ENCODE data around the gene CHKA. TPM values are rescaled to one million over a fixed set of nuclear protein-coding genes. Genes with fewer than 3 reads are reported as not detected.
"Not testable (repeated sequence)": the region's sequence is repeated elsewhere in the genome, so short reads cannot be mapped to it uniquely, and the experiment has no call there.

The CHKA gene
- total and polyA plus RNA-seq, 8 donors, result 36.8 to 106 (median 82.8) TPM

DNA sequence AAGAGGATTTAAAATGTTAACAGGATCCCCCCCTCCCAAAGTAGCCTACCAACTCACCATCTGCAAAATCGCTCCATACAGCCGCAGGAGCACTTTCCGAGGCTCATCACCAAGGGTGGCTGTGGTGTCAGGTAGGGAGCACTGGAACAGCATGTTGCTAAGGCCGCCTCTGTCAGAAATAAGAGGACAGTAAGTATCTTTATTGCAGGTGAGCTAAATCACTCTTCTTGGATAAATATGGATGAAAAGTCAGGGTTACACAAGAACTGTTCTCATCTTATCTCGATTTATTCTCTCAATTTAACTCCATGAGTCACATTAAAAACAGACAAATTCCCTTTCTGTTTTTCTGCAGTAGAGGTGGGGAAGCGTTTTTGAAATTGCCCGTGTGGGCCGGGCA is 24.2 kb downstream of the CHKA start:
- Histone ChIP-seq H3K36me3 (peaks cover 0 to 7% of the 10 kb centered on the region in 2 donors), H3K4me1 (peaks cover 9 to 22% of the 10 kb centered on the region in 2 donors), H3K9me3 (no peaks in the 10 kb centered on the region), H3K4me3 (no peak overlapping the region), H3K27ac (no peak overlapping the region), H3K27me3 (no peaks in the 10 kb centered on the region)
- TF ChIP-seq, protein P1, sequence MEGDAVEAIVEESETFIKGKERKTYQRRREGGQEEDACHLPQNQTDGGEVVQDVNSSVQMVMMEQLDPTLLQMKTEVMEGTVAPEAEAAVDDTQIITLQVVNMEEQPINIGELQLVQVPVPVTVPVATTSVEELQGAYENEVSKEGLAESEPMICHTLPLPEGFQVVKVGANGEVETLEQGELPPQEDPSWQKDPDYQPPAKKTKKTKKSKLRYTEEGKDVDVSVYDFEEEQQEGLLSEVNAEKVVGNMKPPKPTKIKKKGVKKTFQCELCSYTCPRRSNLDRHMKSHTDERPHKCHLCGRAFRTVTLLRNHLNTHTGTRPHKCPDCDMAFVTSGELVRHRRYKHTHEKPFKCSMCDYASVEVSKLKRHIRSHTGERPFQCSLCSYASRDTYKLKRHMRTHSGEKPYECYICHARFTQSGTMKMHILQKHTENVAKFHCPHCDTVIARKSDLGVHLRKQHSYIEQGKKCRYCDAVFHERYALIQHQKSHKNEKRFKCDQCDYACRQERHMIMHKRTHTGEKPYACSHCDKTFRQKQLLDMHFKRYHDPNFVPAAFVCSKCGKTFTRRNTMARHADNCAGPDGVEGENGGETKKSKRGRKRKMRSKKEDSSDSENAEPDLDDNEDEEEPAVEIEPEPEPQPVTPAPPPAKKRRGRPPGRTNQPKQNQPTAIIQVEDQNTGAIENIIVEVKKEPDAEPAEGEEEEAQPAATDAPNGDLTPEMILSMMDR (IDR thresholded peaks at IDR 0.05), result no peak
- DNase-seq (no peak), ATAC-seq (no peak)
- intact Hi-C loops (cut with DNase I), result no loop called here

- no peak for DNase-seq
- Histone ChIP-seq H3K27me3 (no peaks in the 10 kb centered on the region), H3K36me3 (peaks cover 0 to 7% of the 10 kb centered on the region in 2 donors), H3K27ac (no peak overlapping the region), H3K9me3 (no peaks in the 10 kb centered on the region), H3K4me3 (no peak overlapping the region), H3K4me1 (peaks cover 0 to 38% of the 10 kb centered on the region in 2 donors)
- intact Hi-C loops (cut with DNase I), result no loop called here
- TF ChIP-seq, protein P1 (IDR thresholded peaks at IDR 0.05), result no peak
- ATAC-seq, result no peak
Measured at GRCh38 chr11:68093565-68093964, 27.6 kb downstream of the CHKA start.

DNA sequence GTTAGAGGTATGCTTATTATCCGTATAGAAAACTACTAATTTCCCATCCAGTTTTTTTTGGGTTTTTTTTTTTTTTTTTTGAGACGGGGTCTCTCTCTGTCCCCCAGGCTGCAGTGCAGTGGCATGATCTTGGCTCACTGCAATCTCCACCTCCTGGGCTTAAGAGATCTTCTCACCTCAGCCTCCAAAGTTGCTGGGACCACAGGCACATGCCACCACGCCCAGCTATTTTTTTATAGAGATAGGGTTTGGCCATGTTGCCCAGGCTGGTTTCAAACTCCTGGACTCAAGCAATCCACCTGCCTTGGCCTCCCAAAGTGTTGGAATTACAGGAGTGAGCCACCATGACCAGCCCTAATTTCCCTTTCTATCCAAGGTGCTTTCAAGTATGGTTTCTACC is 28.2 kb downstream of the CHKA start:
- intact Hi-C loops (cut with DNase I), result not testable (repeated sequence)

DNA sequence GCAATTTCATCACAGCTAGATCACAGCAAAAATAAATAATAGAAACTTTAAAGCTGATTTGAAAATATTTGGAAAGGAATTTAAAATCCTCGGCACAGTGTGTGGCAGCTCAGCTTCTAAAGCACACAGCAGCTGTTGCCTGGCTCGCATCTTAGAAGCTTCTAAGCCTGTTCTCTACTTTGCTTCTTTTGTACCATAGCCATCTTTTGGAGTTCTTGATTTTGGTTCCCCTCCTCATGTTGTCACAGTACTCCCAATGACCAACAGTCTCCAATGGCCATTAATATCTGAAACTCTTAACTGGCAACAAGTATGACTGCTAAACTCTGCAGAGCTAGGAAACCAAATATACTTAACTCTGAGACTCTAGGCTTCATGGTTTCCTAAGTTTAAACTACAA is 28.8 kb downstream of the CHKA start:
- no peak overlapping the region for H3K27ac ChIP-seq
- DNase-seq (no peak), ATAC-seq (no peak)
- peaks cover 0 to 34% of the 10 kb centered on the region in 2 donors for H3K4me1 ChIP-seq
- intact Hi-C loops (cut with DNase I), result no loop called here
- H3K4me3 ChIP-seq, result no peak overlapping the region
- H3K27me3 ChIP-seq, result no peaks in the 10 kb centered on the region
- TF ChIP-seq, protein P1 (IDR thresholded peaks at IDR 0.05), result no peak
- H3K36me3 ChIP-seq, result peaks cover 0 to 7% of the 10 kb centered on the region in 2 donors
- H3K9me3 ChIP-seq, result no peaks in the 10 kb centered on the region

More for the DNA sequence above, 28.2 kb downstream of the CHKA start:
- peaks cover 0 to 34% of the 10 kb centered on the region in 2 donors for H3K4me1 ChIP-seq
- not testable (repeated sequence) for DNase-seq, H3K27ac ChIP-seq, H3K4me3 ChIP-seq, H3K27me3 ChIP-seq, ATAC-seq, H3K36me3 ChIP-seq, H3K9me3 ChIP-seq

GRCh38 chr11:68090706-68091105 is 30.5 kb downstream of the CHKA start:
- Histone ChIP-seq H3K36me3 (no peaks in the 10 kb centered on the region), H3K9me3 (no peaks in the 10 kb centered on the region), H3K4me3 (no peak overlapping the region), H3K27ac (peak overlapping the region in 1 of 2 donors; percentile 83), H3K4me1 (peaks cover 0 to 34% of the 10 kb centered on the region in 2 donors), H3K27me3 (no peaks in the 10 kb centered on the region)
- ATAC-seq, result peak; percentile 85
- TF ChIP-seq, protein P1 (IDR thresholded peaks at IDR 0.05), result no peak
- intact Hi-C loops (cut with DNase I), result no loop called here
- no peak for DNase-seq

DNA sequence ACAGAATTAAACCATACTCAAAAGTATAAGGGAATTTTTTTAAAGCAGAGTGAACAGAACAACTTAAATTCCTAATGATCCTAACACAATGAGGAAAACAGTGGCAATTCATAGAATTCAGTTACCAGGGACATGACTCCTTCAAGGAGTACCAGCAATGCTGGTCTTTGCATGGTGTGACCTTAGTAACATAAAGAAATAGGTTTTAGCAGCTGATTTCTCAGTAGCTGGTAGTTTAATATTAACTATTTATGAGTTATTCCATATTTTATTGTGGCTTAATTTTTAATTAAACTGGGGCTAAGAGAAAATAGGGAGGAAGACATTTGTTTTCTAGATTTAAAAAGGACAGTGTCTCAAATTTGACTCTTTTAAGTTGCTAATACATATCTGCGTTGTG is 30.9 kb downstream of the CHKA start:
- H3K27ac ChIP-seq, result peak overlapping the region in 1 of 2 donors; percentile 83
- TF ChIP-seq, protein P1 (IDR thresholded peaks at IDR 0.05), result no peak
- no peak overlapping the region for H3K4me3 ChIP-seq
- ATAC-seq, result peak; percentile 14
- H3K4me1 ChIP-seq, result peaks cover 0 to 34% of the 10 kb centered on the region in 2 donors
- no peaks in the 10 kb centered on the region for H3K36me3 ChIP-seq
- DNase-seq, result no peak
- H3K27me3 ChIP-seq, result no peaks in the 10 kb centered on the region
- intact Hi-C loops (cut with DNase I), result no loop called here
- H3K9me3 ChIP-seq, result no peaks in the 10 kb centered on the region
